ENCODE results near the gene FRK. TPM values are rescaled to one million over a fixed set of nuclear protein-coding genes. Genes with fewer than 3 reads are reported as not detected.

The FRK gene
- total RNA-seq, 1 donor from 2014 or later = 0.11 TPM

- peaks cover 54% of the 10 kb centered on the region for H3K79me2 ChIP-seq (ENCODE audit: low read depth)
- H3K27me3 ChIP-seq = peaks cover 7% of the 10 kb centered on the region
- no peak for DNase-seq (ENCODE audit: low spot score)
- H3K4me2 ChIP-seq = peak overlapping the region; percentile 87
- peaks cover 47% of the 10 kb centered on the region for H3K4me1 ChIP-seq
- Mint-ChIP-seq H3K9me3 (peaks cover under 1% of the 10 kb centered on the region), H3K27ac (no peak overlapping the region), H3K27me3 (ENCODE audit: insufficient read depth, low read depth) (peaks cover 5% of the 10 kb centered on the region), H3K4me1 (peaks cover 20% of the 10 kb centered on the region), H3K36me3 (peaks cover 5% of the 10 kb centered on the region), H3K4me3 (peak overlapping the region; percentile 95)
- peak overlapping the region; percentile 92 for H2AFZ ChIP-seq (replicated peaks)
- H3K9ac ChIP-seq = peak overlapping the region; percentile 68
- no peak overlapping the region for H3K27ac ChIP-seq
- H3K36me3 ChIP-seq = no peaks in the 10 kb centered on the region
- H4K20me1 ChIP-seq (ENCODE audit: low read depth) = no peaks in the 10 kb centered on the region
- TF ChIP-seq CTCF (IDR thresholded peaks at IDR 0.05) (no peak), EZH2phosphoT487 (IDR thresholded peaks at IDR 0.05) (no peak), EZH2 (IDR thresholded peaks at IDR 0.05) (no peak)
- peak overlapping the region; percentile 85 for H3K4me3 ChIP-seq
- H3F3A ChIP-seq (ENCODE audit: low read depth) = peaks cover 31% of the 10 kb centered on the region
- H3K9me3 ChIP-seq (ENCODE audit: low read depth) = no peaks in the 10 kb centered on the region
Observed at GRCh38 chr6:116101790-116102189, 41.1 kb upstream of the FRK start.

- Histone ChIP-seq H3K9me3 (ENCODE audit: low read depth) (no peaks in the 10 kb centered on the region), H3K27ac (peak overlapping the region; percentile 94), H2AFZ (replicated peaks) (peak overlapping the region; percentile 92), H4K20me1 (ENCODE audit: low read depth) (no peaks in the 10 kb centered on the region), H3K4me1 (peaks cover 42% of the 10 kb centered on the region), H3F3A (ENCODE audit: low read depth) (peaks cover 26% of the 10 kb centered on the region), H3K9ac (peak overlapping the region; percentile 68), H3K36me3 (no peaks in the 10 kb centered on the region), H3K4me2 (peak overlapping the region; percentile 87), H3K79me2 (ENCODE audit: low read depth) (peaks cover 52% of the 10 kb centered on the region), H3K4me3 (peak overlapping the region; percentile 85), H3K27me3 (peaks cover 7% of the 10 kb centered on the region)
- H3K27me3 Mint-ChIP-seq (ENCODE audit: insufficient read depth, low read depth) = peaks cover 7% of the 10 kb centered on the region
- DNase-seq (ENCODE audit: low spot score) = no peak
- H3K4me3 Mint-ChIP-seq = peak overlapping the region; percentile 95
- TF ChIP-seq EZH2phosphoT487 (IDR thresholded peaks at IDR 0.05) = no peak
- no peak for TF ChIP-seq EZH2 (IDR thresholded peaks at IDR 0.05)
- no peak for TF ChIP-seq CTCF (IDR thresholded peaks at IDR 0.05)
- H3K9me3 Mint-ChIP-seq = peaks cover 6% of the 10 kb centered on the region
- peaks cover 5% of the 10 kb centered on the region for H3K36me3 Mint-ChIP-seq
- H3K4me1 Mint-ChIP-seq = peaks cover 20% of the 10 kb centered on the region
- H3K27ac Mint-ChIP-seq = peak overlapping the region; percentile 88
Observed at GRCh38 chr6:116101302-116101718, 40.6 kb upstream of the FRK start.

GRCh38 chr6:116100419-116101301 is 40.0 kb upstream of the FRK start, which contains the start of gene NT5DC1:
TSS of gene NT5DC1 (plus strand) at chr6:116100853. CDS start at chr6:116100931, 78 bp downstream.
- H3K4me1 Mint-ChIP-seq = peaks cover 20% of the 10 kb centered on the region
- Histone ChIP-seq H3K4me2 (peak within 1 kb of the TSS; percentile 87), H3K36me3 (no peaks in the 10 kb centered on the region), H3K4me3 (peak within 1 kb of the TSS; percentile 85), H3K9ac (peak within 1 kb of the TSS; percentile 68), H3F3A (ENCODE audit: low read depth) (peaks cover 20% of the 10 kb centered on the region), H3K4me1 (peaks cover 35% of the 10 kb centered on the region), H3K9me3 (ENCODE audit: low read depth) (no peaks in the 10 kb centered on the region), H3K27me3 (peaks cover 7% of the 10 kb centered on the region), H2AFZ (replicated peaks) (peak within 1 kb of the TSS; percentile 92), H4K20me1 (ENCODE audit: low read depth) (no peaks in the 10 kb centered on the region), H3K79me2 (ENCODE audit: low read depth) (peaks cover 45% of the 10 kb centered on the region), H3K27ac (peak within 1 kb of the TSS; percentile 94)
- TF ChIP-seq EZH2 (IDR thresholded peaks at IDR 0.05) (no peak), EZH2phosphoT487 (IDR thresholded peaks at IDR 0.05) (peak; percentile 46), CTCF (IDR thresholded peaks at IDR 0.05) (peak; percentile 54)
- H3K36me3 Mint-ChIP-seq = peaks cover 5% of the 10 kb centered on the region
- H3K9me3 Mint-ChIP-seq = peaks cover 12% of the 10 kb centered on the region
- H3K4me3 Mint-ChIP-seq = peak within 1 kb of the TSS; percentile 95
- DNase-seq (ENCODE audit: low spot score) = peak; percentile 92
- H3K27ac Mint-ChIP-seq = peak within 1 kb of the TSS; percentile 88
- peaks cover 7% of the 10 kb centered on the region for H3K27me3 Mint-ChIP-seq (ENCODE audit: insufficient read depth, low read depth)

Measured in neural progenitor cell (in vitro differentiated cells).